Thyroid gland (tissue), 4 donors: Measurements from ENCODE around the gene TXNL4A.

Experiments used
- POLR2A ChIP-seq, 2 donors: fragments of 450-650 bp; IDR thresholded peaks; one replicate each; pipeline ENCODE4 v1.6.1; 2017; ENCODE audit warnings: antibody characterized with exemption in 2 of 2, mild to moderate bottlenecking in 2 of 2, moderate library complexity in 1 of 2
- TF ChIP-seq, protein P1 (sequence below), 6 experiments: fragments of 200-600 bp in 3 of 6; fragments of 450-650 bp in 3 of 6; sonication (generic) in 3 of 6; IDR thresholded peaks; one replicate each; pipeline ENCODE4 v1.5.1; 2016 to 2019; ENCODE audit warnings: antibody characterized with exemption in 6 of 6, mild to moderate bottlenecking in 2 of 6, inconsistent platforms in 1 of 6, moderate library complexity in 1 of 6

DNA sequence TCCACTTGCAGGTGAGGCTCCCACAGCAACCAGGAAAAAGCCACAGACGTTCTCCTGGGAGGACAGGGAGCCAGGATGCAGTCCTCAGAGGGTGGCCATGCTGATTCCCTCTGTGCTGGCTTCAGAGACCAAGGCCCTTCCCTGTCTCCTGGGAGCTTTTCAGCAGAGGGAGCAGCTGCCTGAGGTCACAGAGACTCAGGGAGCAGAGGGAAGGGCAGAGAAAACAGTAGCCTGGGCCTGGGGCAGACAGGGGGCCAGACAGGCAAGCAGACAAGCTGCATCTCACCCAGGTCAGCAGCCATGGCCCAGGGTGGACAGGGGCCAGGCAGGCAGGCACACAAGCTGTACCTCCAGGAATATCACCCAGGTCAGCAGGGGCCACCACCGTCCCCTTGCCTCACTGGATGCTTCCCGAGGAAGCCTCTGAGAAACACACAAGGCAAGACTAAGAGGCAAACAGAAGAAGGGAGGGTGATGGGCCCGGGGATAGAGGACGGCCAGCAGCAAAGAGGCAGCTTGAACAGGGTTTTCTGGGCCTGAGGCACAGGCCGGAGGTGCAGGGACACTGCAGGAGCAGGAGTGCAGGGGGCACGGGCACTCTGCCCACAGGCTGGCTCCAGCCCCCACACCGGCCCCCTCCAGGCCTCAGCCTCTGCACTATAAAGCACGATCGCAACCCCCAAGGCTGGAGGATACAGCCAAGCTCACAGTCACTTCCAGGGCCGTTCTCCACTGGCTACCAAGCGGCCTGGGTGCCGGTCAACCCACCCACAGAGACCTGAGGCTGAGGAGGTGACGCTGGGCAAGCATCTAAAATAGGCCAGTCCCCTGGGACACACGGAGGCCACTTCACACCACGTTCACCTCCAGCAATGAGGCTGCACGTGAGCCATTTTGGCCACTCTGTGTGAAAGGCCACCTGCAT, 43.0 kb downstream of the TXNL4A start:
- no peak for TF ChIP-seq POLR2A (IDR thresholded peaks at IDR 0.05)
- TF ChIP-seq, protein P1, sequence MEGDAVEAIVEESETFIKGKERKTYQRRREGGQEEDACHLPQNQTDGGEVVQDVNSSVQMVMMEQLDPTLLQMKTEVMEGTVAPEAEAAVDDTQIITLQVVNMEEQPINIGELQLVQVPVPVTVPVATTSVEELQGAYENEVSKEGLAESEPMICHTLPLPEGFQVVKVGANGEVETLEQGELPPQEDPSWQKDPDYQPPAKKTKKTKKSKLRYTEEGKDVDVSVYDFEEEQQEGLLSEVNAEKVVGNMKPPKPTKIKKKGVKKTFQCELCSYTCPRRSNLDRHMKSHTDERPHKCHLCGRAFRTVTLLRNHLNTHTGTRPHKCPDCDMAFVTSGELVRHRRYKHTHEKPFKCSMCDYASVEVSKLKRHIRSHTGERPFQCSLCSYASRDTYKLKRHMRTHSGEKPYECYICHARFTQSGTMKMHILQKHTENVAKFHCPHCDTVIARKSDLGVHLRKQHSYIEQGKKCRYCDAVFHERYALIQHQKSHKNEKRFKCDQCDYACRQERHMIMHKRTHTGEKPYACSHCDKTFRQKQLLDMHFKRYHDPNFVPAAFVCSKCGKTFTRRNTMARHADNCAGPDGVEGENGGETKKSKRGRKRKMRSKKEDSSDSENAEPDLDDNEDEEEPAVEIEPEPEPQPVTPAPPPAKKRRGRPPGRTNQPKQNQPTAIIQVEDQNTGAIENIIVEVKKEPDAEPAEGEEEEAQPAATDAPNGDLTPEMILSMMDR (IDR thresholded peaks at IDR 0.05), result no peak
